C4-2B (cell line): ENCODE results near the gene LRRC75A.

Source experiments
- H3K27ac ChIP-seq: fragments of 450-650 bp; 2 replicates; pipeline ENCODE4 v1.5.1; 2017
- ZFX ChIP-seq: fragments of 450-650 bp; IDR thresholded peaks from 2 replicates; pipeline ENCODE4 v1.6.1; 2017
- TF ChIP-seq, protein P1 (sequence below): fragments of 450-650 bp; conservative IDR thresholded peaks from 2 replicates; pipeline ENCODE4 v1.5.1; 2017; ENCODE audit warnings: mild to moderate bottlenecking

Gene LRRC75A

DNA sequence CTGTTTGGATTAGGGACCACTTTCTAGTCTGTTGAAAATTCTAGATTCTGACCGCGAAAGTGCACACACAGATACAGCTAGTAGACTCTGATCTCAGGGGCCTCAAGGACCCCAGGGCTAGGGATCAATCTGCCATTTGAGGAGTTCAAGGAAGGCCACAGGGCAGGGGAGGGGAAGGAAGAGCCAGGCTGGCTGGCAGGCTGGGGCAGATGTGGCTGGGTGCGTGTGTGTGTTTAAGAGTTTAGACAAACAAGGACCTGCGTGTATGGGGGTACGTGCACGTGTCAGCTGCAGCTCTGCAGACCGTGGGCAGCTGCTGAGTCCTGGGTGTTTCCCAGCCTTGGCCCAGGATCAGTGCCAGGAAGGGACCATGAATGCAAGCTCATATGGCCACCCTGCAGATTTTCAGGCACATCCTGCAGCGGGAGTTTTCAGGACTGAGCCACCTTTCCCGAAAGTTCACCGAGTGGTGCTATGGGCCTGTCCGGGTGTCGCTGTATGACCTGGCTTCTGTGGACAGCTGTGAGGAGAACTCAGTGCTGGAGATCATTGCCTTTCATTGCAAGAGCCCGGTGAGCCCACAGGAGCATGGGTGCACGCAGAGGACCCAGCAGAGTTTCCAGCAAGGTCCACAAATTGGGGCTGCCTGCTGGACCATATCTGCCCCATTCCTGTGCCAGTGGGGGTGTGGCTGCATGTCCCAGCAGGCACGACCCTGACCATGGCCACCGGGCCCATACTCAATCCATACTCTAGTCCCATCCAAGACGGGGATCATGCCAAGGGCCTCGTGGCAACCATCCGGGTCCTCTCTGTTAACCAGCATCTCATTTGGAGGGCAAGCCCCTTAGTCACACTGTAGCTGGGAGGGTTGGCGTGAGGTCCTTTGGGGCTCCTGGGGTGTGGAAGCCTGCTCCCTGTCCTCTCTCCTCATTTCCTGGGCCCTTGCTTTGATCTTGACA is 66.0 kb downstream of the LRRC75A start:
- TF ChIP-seq, protein P1, sequence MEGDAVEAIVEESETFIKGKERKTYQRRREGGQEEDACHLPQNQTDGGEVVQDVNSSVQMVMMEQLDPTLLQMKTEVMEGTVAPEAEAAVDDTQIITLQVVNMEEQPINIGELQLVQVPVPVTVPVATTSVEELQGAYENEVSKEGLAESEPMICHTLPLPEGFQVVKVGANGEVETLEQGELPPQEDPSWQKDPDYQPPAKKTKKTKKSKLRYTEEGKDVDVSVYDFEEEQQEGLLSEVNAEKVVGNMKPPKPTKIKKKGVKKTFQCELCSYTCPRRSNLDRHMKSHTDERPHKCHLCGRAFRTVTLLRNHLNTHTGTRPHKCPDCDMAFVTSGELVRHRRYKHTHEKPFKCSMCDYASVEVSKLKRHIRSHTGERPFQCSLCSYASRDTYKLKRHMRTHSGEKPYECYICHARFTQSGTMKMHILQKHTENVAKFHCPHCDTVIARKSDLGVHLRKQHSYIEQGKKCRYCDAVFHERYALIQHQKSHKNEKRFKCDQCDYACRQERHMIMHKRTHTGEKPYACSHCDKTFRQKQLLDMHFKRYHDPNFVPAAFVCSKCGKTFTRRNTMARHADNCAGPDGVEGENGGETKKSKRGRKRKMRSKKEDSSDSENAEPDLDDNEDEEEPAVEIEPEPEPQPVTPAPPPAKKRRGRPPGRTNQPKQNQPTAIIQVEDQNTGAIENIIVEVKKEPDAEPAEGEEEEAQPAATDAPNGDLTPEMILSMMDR, result no peak
- TF ChIP-seq ZFX, result no peak
- no peak overlapping the region for H3K27ac ChIP-seq

GRCh38 chr17:16425202-16425601 is 66.8 kb downstream of the LRRC75A start:
- no peak overlapping the region for H3K27ac ChIP-seq
- TF ChIP-seq ZFX, result no peak
- TF ChIP-seq, protein P1, result no peak

GRCh38 chr17:16423226-16423872 is 68.6 kb downstream of the LRRC75A start:
- no peak overlapping the region for H3K27ac ChIP-seq
- TF ChIP-seq, protein P1, result no peak
- no peak for TF ChIP-seq ZFX

- no peak for TF ChIP-seq ZFX
- TF ChIP-seq, protein P1, result no peak
- no peak overlapping the region for H3K27ac ChIP-seq
These were observed 69.6 kb downstream of the LRRC75A start for GRCh38 chr17:16422416-16422815.

DNA sequence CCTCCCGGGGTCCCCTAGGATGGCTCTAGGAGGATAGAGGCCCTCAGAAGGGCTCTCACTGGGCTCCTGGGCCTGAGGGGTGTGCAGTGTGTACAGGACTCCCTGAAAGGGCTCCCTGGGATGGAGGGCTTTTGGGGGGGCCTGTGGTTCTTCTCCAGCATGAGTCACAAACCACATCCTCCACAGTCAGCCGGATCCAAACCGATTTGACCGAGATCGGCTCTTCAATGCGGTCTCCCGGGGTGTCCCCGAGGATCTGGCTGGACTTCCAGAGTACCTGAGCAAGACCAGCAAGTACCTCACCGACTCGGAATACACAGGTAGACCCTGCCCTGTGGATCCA is 72.1 kb downstream of the LRRC75A start:
- no peak overlapping the region for H3K27ac ChIP-seq
- TF ChIP-seq, protein P1, result no peak
- TF ChIP-seq ZFX, result no peak

DNA sequence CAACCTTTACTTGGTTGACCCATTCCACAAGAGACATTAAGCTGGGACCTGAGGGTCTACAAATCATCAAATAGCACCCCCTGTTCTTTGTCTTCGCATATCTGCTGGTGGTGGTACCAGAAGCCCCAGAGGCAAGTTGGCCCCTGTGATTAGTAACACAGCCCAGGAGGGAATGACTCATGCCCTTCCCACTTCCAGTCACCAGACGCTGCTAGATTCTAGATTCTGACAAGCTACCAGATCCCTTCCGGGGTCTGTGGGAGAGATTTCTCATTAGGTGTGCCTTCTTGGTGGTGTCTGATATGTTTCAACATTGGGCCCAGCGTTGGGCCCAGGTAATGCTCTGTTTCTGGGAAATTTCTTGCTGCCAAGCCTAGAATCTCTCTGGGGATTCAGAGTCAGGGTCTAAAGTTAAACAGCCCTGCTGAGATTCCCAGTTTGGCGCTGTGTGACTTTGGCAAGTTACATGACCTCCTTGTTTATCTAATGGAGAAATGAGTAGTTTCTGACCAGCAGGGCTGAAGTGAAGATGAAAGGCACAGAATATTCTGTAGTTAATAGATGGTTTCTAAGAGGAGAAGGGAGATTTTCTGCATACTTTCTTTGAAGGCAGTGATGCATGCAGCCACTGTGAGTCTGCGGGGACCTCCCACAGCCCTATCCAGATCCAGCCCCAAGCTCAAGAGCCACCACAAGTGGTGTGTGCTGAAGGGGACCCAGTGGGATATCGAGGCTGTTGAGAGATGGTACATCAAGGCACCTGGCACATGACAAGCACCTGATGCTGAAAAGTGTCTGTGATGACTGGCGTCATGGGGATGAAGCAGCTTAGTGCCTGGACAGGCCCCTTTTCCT is 72.7 kb downstream of the LRRC75A start:
- no peak overlapping the region for H3K27ac ChIP-seq
- TF ChIP-seq ZFX, result no peak
- TF ChIP-seq, protein P1, result no peak
